Fibroblast of the conjunctiva (primary cell): ENCODE measurements around the gene ACYP2.
"Not testable (repeated sequence)": the region's sequence is repeated elsewhere in the genome, so short reads cannot be mapped to it uniquely, and the experiment has no call there.

ENCODE experiments used
- DNase-seq: peaks from one replicate; pipeline ENCODE4 v3.0.0-alpha.2; 2010; ENCODE audit warnings: low read depth

ACYP2 gene

GRCh38 chr2:54099370-54099769 is 16.0 kb upstream of the ACYP2 start:
- no peak for DNase-seq

DNA sequence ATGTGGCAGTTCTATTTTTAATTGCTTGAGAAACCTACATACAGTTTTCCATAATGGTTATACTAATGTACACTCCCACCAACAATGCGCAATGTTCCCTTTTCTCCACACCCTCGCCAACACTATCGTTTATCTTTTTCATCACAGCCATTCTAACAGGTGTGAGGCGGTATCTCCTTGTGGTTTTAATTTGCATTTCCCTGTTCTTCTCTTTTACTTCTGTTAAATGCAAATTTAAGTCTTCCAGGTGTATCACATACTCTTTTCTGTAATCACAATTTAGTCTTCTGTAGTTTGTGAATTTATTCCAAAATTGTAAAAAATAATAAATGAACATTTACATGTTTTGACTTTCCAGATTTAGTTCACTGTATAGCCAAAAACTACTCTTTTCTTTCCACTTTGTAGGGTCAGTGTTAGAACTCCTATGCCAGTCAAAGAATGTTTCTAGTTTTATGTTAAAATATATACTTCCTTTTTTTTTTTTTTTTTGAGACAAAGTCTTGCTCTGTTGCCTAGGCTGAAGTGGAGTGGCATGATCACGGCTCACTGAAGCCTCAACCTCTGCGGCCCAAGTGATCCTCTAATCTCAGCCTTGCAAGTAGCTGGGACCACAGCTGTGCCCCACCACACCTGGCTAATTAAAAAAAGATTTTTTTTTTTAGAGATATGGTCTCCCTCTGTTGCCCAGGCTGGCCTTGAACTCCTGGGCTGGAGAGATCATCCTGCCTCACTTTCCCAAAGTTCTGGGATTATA is 15.4 kb upstream of the ACYP2 start:
- no peak for DNase-seq

GRCh38 chr2:54100772-54101171 is 14.6 kb upstream of the ACYP2 start:
- no peak for DNase-seq

GRCh38 chr2:54103454-54104314 is 11.7 kb upstream of the ACYP2 start:
- DNase-seq = peak; percentile 68

DNA sequence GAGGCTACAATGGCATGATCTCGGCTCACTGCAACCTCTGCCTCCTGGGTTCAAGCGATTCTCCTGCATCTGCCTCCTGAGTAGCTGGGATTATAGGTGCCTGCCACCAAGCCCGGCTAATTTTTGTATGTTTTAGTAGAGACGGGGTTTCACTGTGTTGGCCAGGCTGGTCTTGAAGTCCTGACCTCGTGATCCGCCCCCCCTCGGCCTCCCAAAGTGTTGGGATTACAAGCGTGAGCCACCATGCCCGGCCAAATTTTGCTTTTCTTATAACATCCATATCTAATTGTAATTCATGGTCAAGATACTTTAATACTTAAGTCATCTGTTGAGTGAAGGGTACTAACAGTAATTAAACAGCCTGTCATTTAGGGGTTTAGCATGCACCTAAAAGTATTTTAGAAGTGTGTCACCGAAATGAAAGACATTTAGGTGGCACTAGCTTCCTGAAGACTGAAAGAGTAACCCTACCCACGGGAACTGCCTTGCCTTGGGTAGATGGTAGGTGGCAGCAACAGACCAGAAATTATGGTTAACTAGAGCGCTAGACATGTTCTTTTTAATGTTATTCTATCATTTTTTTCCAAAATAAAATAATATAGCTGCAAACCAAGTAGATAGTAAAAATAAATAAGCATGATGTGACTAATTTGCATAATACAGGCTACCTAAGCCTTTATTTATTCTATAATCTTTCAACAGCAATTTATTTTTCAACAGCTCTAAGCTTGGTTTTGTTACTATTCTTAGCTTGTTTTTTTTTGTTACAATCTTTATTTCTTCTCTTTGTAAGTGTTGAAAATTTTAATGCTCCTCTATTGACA is 8.6 kb upstream of the ACYP2 start:
- peak; percentile 43 for DNase-seq

- DNase-seq = no peak
Observed at GRCh38 chr2:54107455-54107764, 8.0 kb upstream of the ACYP2 start.

GRCh38 chr2:54107903-54108615 is 7.4 kb upstream of the ACYP2 start:
- DNase-seq = no peak

DNA sequence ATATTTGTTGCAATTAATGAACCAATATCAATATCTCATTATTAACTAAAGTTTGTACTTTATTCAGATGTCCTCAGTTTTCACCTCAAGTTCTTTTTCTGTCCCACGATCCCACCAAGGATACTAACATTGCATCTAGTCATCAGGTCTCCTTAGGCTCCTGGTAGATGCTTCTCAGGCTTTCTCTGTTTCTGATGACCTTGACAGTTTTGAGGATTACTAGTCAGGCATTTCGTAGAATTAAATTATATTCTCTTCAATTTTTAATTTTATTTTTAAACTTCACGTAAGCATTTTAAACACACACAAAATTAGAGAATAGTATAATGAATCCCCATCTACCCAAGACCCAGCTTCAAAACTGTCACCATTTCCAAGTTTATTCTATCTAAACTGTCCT is 5.6 kb upstream of the ACYP2 start:
- no peak for DNase-seq

GRCh38 chr2:54114479-54114878 is 936 bp upstream of the ACYP2 start:
- not testable (repeated sequence) for DNase-seq

DNA sequence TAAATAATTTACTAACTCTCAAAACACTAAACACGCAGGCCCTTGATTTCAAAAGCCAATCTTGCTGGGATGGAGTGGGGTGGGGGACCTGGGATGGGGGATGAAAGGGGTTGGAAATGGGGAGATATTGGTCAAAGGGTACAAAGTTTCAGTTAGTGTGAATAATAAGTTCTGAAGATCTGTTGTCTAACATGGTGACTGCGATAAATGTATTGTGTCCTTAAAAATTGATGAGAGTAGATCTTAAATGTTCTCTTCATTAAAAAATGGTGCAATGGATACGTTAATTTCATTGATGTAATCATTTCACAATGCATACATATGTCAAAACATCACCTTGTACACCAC is 505 bp upstream of the ACYP2 start:
- DNase-seq = no peak

DNA sequence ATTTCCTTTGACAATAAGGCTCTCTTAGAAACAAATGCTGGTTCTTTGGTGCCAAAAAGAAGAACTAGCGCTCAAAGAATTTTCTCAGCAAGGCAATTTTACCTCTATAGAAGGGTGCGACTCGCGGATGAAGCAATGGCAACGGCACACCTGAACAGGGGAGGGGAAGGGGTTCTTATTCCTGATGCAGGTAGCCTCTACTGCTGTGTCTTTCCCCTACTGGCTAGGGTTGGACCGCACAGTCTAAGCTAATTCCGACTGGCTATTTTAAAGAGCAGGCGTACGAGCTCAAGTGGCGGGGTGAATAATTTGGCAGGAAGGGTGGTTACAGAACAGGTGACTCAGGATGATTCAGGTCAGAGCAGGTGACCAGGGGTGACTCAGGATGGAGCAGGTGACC is 1.2 kb downstream of the ACYP2 start:
- DNase-seq = not testable (repeated sequence)

- no peak for DNase-seq
Observed at GRCh38 chr2:54120950-54121349, 5.5 kb downstream of the ACYP2 start.

DNA sequence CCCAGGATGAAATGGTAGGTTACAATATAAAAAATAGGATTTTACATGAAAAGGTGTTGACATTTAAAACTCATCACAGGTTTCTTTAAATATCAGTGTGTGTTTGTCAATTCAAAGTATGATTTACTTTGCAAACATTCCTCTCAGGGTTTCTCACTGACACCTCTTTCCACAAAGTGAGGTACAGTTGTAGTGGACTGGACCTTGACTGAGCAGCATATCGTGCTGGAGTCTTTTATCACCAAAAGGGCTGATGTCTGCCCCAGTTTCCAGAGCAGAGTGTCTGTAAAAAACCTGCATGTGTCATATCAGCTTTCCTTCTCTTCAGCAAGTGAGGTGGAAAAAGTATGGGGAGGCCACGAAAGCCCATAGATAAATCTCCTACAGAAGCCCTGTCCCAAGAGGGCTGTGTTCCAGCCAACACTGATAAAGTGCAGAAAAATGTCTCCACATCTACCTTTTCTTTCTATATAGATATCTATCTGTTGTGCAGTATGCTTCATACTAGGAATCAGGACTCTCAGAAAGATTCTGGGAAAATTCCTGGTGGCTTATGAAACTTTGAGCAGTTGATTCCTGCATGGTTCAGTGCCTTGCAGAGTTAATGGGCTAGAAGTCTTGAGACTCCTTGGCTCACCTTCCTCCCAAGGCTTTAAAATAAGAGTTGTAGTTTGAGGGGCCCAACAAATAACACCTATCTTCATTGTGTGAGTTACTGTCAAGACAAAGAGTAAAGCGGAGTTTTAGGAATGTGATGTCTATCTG is 6.9 kb downstream of the ACYP2 start:
- no peak for DNase-seq

- DNase-seq = no peak
Observed at GRCh38 chr2:54122939-54123338, 7.5 kb downstream of the ACYP2 start.

DNA sequence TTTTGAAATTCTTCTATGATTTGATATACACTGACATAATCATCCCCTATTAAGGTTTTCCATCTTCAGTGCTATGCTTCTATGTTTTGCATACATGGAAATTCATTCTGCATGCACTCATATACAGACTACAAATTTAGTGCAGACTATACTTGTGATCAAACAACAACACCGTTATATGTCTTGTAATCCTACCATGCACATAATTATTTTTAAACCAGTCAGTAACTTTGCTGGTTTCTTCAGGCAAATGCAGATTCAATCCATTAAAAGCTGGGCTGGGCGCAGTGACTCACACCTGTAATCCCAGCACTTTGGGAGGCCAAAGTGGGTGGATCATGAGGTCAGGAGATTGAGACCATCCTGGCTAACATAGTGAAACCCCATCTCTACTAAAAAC is 11.8 kb downstream of the ACYP2 start:
- not testable (repeated sequence) for DNase-seq

DNA sequence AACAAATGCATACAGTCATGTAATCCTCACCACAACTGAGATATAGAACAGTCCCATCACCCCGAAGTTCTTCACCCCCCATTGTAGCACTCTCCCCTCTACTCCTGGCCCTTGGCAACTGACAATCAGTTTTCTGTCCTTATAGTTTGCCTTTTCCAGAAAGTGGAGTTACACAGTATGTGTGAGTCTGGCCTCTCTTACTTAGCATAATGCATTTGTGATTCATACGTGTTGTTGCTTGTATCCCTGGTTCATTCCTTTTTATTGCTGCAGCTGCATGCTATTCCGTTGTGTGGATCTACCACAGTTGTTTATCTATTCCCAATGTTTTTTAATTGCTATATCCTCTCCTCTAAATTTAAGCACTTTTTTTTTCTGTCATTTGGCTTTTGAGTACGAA is 17.6 kb downstream of the ACYP2 start:
- no peak for DNase-seq

- DNase-seq = no peak
Observed at GRCh38 chr2:54139210-54139609, 23.8 kb downstream of the ACYP2 start.

GRCh38 chr2:54143780-54144179 is 28.4 kb downstream of the ACYP2 start:
- DNase-seq = no peak

GRCh38 chr2:54148391-54148790 is 33.0 kb downstream of the ACYP2 start:
- DNase-seq = no peak

DNA sequence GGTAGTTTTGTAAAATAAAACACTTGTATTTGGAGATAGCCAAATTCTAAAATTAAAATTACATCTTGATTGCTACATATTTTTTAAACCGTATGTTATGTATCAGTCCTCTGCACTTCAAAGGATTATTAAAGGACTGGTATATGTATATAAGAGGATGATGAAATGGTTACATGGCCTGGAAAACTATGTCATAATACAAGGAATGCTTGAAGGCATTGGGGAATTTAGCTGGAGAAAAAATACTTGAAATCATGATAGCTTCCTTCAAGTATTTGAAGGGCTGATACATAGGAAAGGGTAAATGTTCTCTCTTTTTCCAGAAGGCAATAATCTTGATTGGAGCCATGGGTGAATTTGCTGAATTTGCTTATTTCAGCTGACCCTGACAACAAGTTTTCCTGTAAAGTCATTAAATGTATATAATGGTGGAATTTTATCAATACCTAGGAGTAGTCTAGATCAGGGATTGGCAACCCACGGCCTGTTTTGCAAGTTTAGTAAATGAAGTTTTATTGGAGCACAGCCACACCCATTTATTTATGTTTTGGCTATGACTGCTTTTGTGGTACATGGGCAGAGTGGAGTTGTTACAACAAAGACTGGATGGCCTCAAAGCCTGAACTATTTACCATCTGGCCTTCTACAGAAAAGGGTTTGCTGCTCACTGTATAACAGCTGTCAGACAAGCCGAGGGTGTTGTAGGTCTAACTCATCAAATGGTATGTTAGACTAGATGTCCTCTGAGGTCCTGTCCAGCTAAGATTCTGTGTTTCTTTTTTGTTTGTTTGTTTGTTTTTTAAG is 34.4 kb downstream of the ACYP2 start:
- DNase-seq = peak; percentile 33

GRCh38 chr2:54158311-54158710 is 42.9 kb downstream of the ACYP2 start:
- no peak for DNase-seq
